Hematopoietic multipotent progenitor cell (in vitro differentiated cells): Measurements from ENCODE around the gene CLIC1. TPM values are rescaled to one million over a fixed set of nuclear protein-coding genes. Genes with fewer than 3 reads are reported as not detected.

Experiments
- DNase-seq, 3 donors: peaks; one replicate each; pipeline ENCODE4 v3.0.0-alpha.2; 2011 to 2015; ENCODE audit warnings: low read depth in 2 of 3, low spot score in 2 of 3
- total RNA-seq: library from RNA; depleted of rRNA; stranded (reverse); fragments of >200 nt; gene quantifications from one replicate; pipeline ENCODE4 v1.2.3, GENCODE V29; 2012

CLIC1 gene
- total RNA-seq, 1 donor = 794 TPM

GRCh38 chr6:31707701-31708100 lies 28.6 kb downstream of the CLIC1 start:
- DNase-seq = no peak

GRCh38 chr6:31706599-31706998 lies 29.7 kb downstream of the CLIC1 start, which contains the start of gene LY6G6F:
Gene LY6G6F, plus strand, starts transcription at chr6:31706866. Its CDS starts 41 bp downstream, at chr6:31706907.
- no peak for DNase-seq

- DNase-seq = no peak
Measured at GRCh38 chr6:31705931-31706330, 30.4 kb downstream of the CLIC1 start.

GRCh38 chr6:31702819-31703716 lies 33.3 kb downstream of the CLIC1 start, which contains the start of gene ABHD16A:
Gene ABHD16A, minus strand, starts transcription at chr6:31703324. Its CDS starts 43 bp downstream, at chr6:31703281.
- peak; percentile 88 to 99 (median 98) for DNase-seq

GRCh38 chr6:31702405-31702818 lies 33.9 kb downstream of the CLIC1 start:
- DNase-seq = peak in 1 of 3 donors; percentile 52

GRCh38 chr6:31701666-31702404 lies 34.5 kb downstream of the CLIC1 start:
- no peak for DNase-seq

- no peak for DNase-seq
Measured at GRCh38 chr6:31700740-31701401, 35.5 kb downstream of the CLIC1 start.

GRCh38 chr6:31697555-31697954 lies 38.8 kb downstream of the CLIC1 start:
- no peak for DNase-seq

- DNase-seq = no peak
Measured at GRCh38 chr6:31693535-31693934, 42.8 kb downstream of the CLIC1 start.

- no peak for DNase-seq
Measured at GRCh38 chr6:31692886-31693285, 43.4 kb downstream of the CLIC1 start.

- DNase-seq = no peak
Measured at GRCh38 chr6:31692353-31692752, 44.0 kb downstream of the CLIC1 start.

- no peak for DNase-seq
Measured at GRCh38 chr6:31691564-31692108, 44.7 kb downstream of the CLIC1 start.

GRCh38 chr6:31691078-31691463 lies 45.3 kb downstream of the CLIC1 start:
- no peak for DNase-seq

GRCh38 chr6:31690231-31691077 lies 45.9 kb downstream of the CLIC1 start:
- no peak for DNase-seq

- peak in 1 of 3 donors; percentile 33 for DNase-seq
Measured at GRCh38 chr6:31689249-31690110, 46.9 kb downstream of the CLIC1 start.

- DNase-seq = no peak
Measured at GRCh38 chr6:31687860-31688693, 48.3 kb downstream of the CLIC1 start.

- no peak for DNase-seq
Measured at GRCh38 chr6:31687321-31687720, 49.0 kb downstream of the CLIC1 start.

- no peak for DNase-seq
Measured at GRCh38 chr6:31686483-31686882, 49.8 kb downstream of the CLIC1 start.
